HEK293 (cell line): ENCODE results near the gene ANHX.

ENCODE experiments used
- CTCF ChIA-PET: fragments of 350-600 bp; formaldehyde crosslinking; extraction: SDS; loops from one replicate; lab custom pipeline; 2021; ENCODE audit warnings: antibody characterized with exemption; lab: Yijun Ruan, JAX
- POLR2A ChIA-PET: fragments of 300-600 bp; formaldehyde crosslinking; extraction: SDS; loops from one replicate; lab custom pipeline; 2020; ENCODE audit warnings: antibody characterized with exemption, inconsistent platforms; lab: Yijun Ruan, JAX
- H3K27ac ChIP-seq: fragments of 200-500 bp; sonication (Bioruptor generic); 2 replicates; pipeline ENCODE4 v1.5.1; 2014; ENCODE audit warnings: low read depth, low read length, control low read depth, inconsistent platforms; ENCODE audit errors: extremely low read depth
- H3K36me3 ChIP-seq, 2 experiments: fragments of 200-500 bp in 1 of 2; sonication (Bioruptor generic) in 1 of 2; 1 replicate in 1 of 2; 2 replicates in 1 of 2; pipeline ENCODE4 v1.5.1; 2014 to 2017; ENCODE audit warnings: inconsistent platforms in 2 of 2, low read length in 2 of 2; ENCODE audit not compliant: control insufficient read depth in 2 of 2, insufficient read depth in 1 of 2
- H3K4me1 ChIP-seq: fragments of 200-500 bp; sonication (Bioruptor generic); 2 replicates; pipeline ENCODE4 v1.5.1; 2014; ENCODE audit warnings: mild to moderate bottlenecking, low read length, inconsistent platforms; ENCODE audit not compliant: control insufficient read depth, insufficient read depth
- H3K4me3 ChIP-seq: 2 replicates; pipeline ENCODE4 v1.5.1; 2011; ENCODE audit warnings: low read depth, mild to moderate bottlenecking, control low read depth, low read length, moderate library complexity
- H3K9me3 ChIP-seq: fragments of 200-500 bp; sonication (Bioruptor generic); 2 replicates; pipeline ENCODE4 v1.5.1; 2014; ENCODE audit warnings: low read depth, low read length, inconsistent platforms; ENCODE audit not compliant: control insufficient read depth, insufficient read depth
- AEBP2 ChIP-seq: fragments of 450-650 bp; formaldehyde crosslinking; IDR thresholded peaks from 2 replicates; pipeline ENCODE4 v1.5.1; 2016; ENCODE audit warnings: missing biosample characterization, missing genetic modification characterization, borderline replicate concordance
- KLF9 ChIP-seq: fragments of 450-650 bp; formaldehyde crosslinking; IDR thresholded peaks from 2 replicates; pipeline ENCODE4 v1.5.1; 2016; ENCODE audit warnings: missing biosample characterization, missing genetic modification characterization, low read depth
- OSR2 ChIP-seq: fragments of 450-650 bp; formaldehyde crosslinking; IDR thresholded peaks from 2 replicates; pipeline ENCODE4 v1.5.1; 2016; ENCODE audit warnings: missing biosample characterization, missing genetic modification characterization
- PRDM2 ChIP-seq: fragments of 450-650 bp; formaldehyde crosslinking; IDR thresholded peaks from 2 replicates; pipeline ENCODE4 v1.5.1; 2016; ENCODE audit warnings: missing biosample characterization, missing genetic modification characterization, borderline replicate concordance
- PRDM6 ChIP-seq: fragments of 450-650 bp; formaldehyde crosslinking; IDR thresholded peaks from 2 replicates; pipeline ENCODE4 v1.5.1; 2017; ENCODE audit warnings: missing biosample characterization, missing genetic modification characterization
- ZNF10 ChIP-seq: fragments of 450-650 bp; formaldehyde crosslinking; IDR thresholded peaks from 2 replicates; pipeline ENCODE4 v1.5.1; 2017; ENCODE audit warnings: missing biosample characterization, missing genetic modification characterization
- ZNF114 ChIP-seq: fragments of 450-650 bp; formaldehyde crosslinking; IDR thresholded peaks from 2 replicates; pipeline ENCODE4 v1.5.0; 2017; ENCODE audit warnings: missing biosample characterization, missing genetic modification characterization
- ZNF169 ChIP-seq: fragments of 450-650 bp; formaldehyde crosslinking; IDR thresholded peaks from 2 replicates; pipeline ENCODE4 v1.5.1; 2016; ENCODE audit warnings: missing biosample characterization, missing genetic modification characterization
- ZNF362 ChIP-seq: fragments of 450-650 bp; formaldehyde crosslinking; IDR thresholded peaks from 2 replicates; pipeline ENCODE4 v1.5.1; 2016; ENCODE audit warnings: missing biosample characterization, missing genetic modification characterization
- ZNF404 ChIP-seq: fragments of 450-650 bp; formaldehyde crosslinking; IDR thresholded peaks from 2 replicates; pipeline ENCODE4 v1.5.1; 2017; ENCODE audit warnings: missing biosample characterization, missing genetic modification characterization
- ZNF423 ChIP-seq: fragments of 450-650 bp; formaldehyde crosslinking; IDR thresholded peaks from 2 replicates; pipeline ENCODE4 v1.5.1; 2016; ENCODE audit warnings: missing biosample characterization, missing genetic modification characterization
- ZNF560 ChIP-seq: fragments of 450-650 bp; formaldehyde crosslinking; IDR thresholded peaks from 2 replicates; pipeline ENCODE4 v1.5.1; 2017; ENCODE audit warnings: missing biosample characterization, missing genetic modification characterization, borderline replicate concordance
- ZNF658 ChIP-seq: fragments of 450-650 bp; formaldehyde crosslinking; IDR thresholded peaks from 2 replicates; pipeline ENCODE4; 2016; ENCODE audit warnings: missing biosample characterization, missing genetic modification characterization
- ZNF664 ChIP-seq: fragments of 450-650 bp; formaldehyde crosslinking; IDR thresholded peaks from 2 replicates; pipeline ENCODE4 v1.5.1; 2016; ENCODE audit warnings: missing biosample characterization, missing genetic modification characterization
- ZNF843 ChIP-seq: fragments of 450-650 bp; formaldehyde crosslinking; IDR thresholded peaks from 2 replicates; pipeline ENCODE4 v1.5.1; 2016; ENCODE audit warnings: missing biosample characterization, missing genetic modification characterization

Gene ANHX

DNA sequence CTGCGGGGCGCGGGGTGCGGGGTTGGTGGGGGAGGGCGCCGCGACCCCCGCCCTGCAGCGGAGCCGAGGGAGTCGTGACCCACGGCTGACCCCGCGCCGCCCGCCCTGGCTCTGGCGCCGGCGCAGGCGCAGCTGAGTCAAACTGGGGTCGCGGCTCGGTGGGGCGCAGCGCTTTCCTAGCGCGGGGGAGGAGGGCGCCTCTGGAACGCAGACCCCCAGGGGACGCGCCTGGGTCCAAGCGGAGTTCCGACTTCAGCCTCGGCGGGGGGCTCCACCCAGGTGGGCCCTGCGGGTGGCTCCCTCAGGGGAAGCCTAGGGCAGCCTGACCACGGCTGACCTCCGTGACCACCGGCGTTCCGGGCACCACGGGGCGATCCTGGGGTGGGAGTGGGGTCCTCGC, 467 bp upstream of the ANHX start:
- no peaks in the 10 kb centered on the region; the same call in 1 of the 2 replicates for H3K9me3 ChIP-seq
- no peaks in the 10 kb centered on the region for H3K36me3 ChIP-seq
- no peak for TF ChIP-seq ZNF362
- TF ChIP-seq AEBP2 (tag by site-specific recombination) = no peak
- no peak for TF ChIP-seq OSR2
- TF ChIP-seq ZNF423 (tag by site-specific recombination) = no peak
- no peak for TF ChIP-seq ZNF843 (tag by site-specific recombination)
- TF ChIP-seq ZNF169 (tag by site-specific recombination) = no peak
- no peak for TF ChIP-seq PRDM2 (tag by site-specific recombination)
- ChIA-PET CTCF (no interaction called here), POLR2A (no interaction called here)
- H3K4me1 ChIP-seq = no peaks in the 10 kb centered on the region
- no peak overlapping the region for H3K4me3 ChIP-seq
- H3K27ac ChIP-seq = no peak overlapping the region

GRCh38 chr12:133234971-133235370, 706 bp downstream of the ANHX start:
- H3K4me3 ChIP-seq = no peak overlapping the region
- CTCF ChIA-PET = no interaction called here
- H3K4me1 ChIP-seq = no peaks in the 10 kb centered on the region
- TF ChIP-seq ZNF560 (tag by site-specific recombination) = no peak
- TF ChIP-seq, all 188 proteins: peak for 0
- Histone ChIP-seq H3K36me3 (no peaks in the 10 kb centered on the region), H3K27ac (no peak overlapping the region), H3K9me3 (no peaks in the 10 kb centered on the region)
- POLR2A ChIA-PET = no interaction called here

DNA sequence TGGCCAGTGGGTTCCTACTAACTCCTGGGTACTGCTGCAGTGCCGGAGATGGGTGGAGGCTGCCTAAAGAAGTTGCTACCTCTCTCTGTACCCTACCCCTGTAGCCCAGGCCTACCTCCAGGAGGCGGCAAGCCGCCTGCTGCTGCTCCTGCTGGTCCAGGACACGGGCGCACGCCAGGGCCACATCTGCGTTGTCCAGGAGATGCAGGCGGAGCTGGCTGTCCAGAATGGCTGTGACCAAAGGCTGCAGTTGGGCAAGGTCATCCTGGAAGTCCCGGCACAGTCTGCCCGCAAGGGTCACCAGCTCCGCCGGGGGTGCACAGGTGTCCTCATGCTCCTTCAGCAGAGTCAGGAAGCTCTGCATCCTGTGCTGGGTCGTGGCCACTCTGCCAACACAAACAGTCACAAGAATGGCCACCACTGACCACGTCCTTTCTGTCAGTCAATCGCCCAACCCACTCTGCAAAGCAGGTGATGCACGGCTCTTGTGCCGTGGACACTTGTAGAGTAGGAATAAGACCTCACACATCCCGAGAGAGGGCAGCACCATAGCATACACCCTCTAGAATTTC, 1.6 kb downstream of the ANHX start:
- Histone ChIP-seq H3K4me1 (no peaks in the 10 kb centered on the region), H3K27ac (no peak overlapping the region), H3K36me3 (no peaks in the 10 kb centered on the region), H3K9me3 (no peaks in the 10 kb centered on the region)
- POLR2A ChIA-PET = no interaction called here
- TF ChIP-seq KLF9 (tag by site-specific recombination) = no peak
- no peak for TF ChIP-seq ZNF658 (tag by site-specific recombination)
- TF ChIP-seq ZNF664 (tag by site-specific recombination) = no peak
- no peak for TF ChIP-seq ZNF404
- TF ChIP-seq ZNF423 (tag by site-specific recombination) = no peak
- TF ChIP-seq ZNF114 (tag by site-specific recombination) = no peak
- TF ChIP-seq ZNF10 (tag by site-specific recombination) = no peak
- no peak for TF ChIP-seq PRDM6 (tag by site-specific recombination)
- TF ChIP-seq, all 188 proteins: peak for 0
- CTCF ChIA-PET = no interaction called here
- H3K4me3 ChIP-seq = no peak overlapping the region
